Measurements from ENCODE around the gene SMPD4.
"Not testable (repeated sequence)": the region's sequence is repeated elsewhere in the genome, so short reads cannot be mapped to it uniquely, and the experiment has no call there.

SMPD4 gene

DNA sequence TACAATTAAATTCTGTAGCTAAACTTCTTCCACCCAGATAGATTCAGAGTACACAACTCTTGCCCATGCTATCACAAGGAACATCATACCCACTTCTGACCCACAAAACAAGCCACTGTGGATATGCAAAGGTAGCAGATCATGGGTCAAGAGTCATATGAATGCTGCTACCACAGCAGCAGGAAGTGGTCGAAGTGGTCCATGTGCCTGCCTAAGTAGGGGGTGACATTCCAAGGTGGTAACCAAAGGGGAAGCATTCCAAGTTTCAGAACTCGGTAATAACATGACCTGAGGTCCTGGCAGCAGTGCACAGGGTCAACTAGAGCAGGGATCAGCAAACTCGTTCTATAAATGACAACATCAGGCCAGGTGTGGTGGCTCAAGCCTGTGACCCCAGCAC lies 11.0 kb upstream of the SMPD4 start:
- not testable (repeated sequence) for H3K27me3 Mint-ChIP-seq; H3K36me3 Mint-ChIP-seq; H3K4me1 Mint-ChIP-seq (ENCODE audit: low read depth); H3K27ac Mint-ChIP-seq; H3K9me3 Mint-ChIP-seq (ENCODE audit: low read depth); H3K4me3 Mint-ChIP-seq

DNA sequence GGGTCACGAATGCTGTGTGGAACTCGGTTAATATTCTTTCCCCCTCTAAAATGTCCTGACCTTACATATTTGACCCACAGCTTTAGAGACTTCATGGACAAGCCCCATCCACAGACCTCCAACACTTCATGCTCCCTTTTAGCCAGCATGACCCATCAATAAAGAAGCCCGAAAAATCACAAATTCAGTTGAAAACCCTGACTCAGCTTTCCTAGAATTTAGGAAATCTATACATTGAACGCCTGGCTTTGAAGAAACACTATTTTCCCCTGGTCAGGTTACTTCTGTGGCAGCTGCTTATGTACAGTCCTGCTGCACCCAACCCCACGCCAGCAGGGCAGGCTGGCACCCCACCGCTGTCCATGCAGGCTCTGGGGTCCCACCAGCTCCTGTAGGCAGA lies 9.9 kb upstream of the SMPD4 start:
- H3K27ac Mint-ChIP-seq; H3K36me3 Mint-ChIP-seq; H3K4me3 Mint-ChIP-seq; H3K27me3 Mint-ChIP-seq; H3K4me1 Mint-ChIP-seq (ENCODE audit: low read depth); H3K9me3 Mint-ChIP-seq (ENCODE audit: low read depth): not testable (repeated sequence)

DNA sequence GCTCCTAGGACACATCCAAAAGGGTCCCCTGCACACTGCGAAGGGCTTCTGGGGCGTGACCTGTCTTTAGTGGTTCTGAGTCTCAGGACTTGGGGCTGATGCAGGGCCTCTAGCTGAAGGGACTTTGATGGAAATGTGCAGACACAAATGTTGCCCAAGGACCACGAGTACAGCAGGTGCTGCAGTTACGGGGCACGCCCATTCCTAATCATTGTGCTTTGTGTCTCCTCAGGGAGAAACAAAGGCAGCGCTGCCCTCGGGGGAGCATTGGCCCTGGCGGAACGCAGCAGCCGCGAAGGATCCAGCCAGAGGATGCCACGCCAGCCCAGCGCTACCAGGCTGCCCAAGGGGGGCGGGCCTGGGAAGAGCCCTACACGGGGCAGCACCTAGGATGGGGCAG lies 8.8 kb upstream of the SMPD4 start:
- Mint-ChIP-seq H3K9me3 (ENCODE audit: low read depth) (no peaks in the 10 kb centered on the region), H3K4me3 (no peak overlapping the region), H3K4me1 (ENCODE audit: low read depth) (peaks cover 2% of the 10 kb centered on the region), H3K27ac (no peak overlapping the region), H3K27me3 (no peaks in the 10 kb centered on the region), H3K36me3 (no peaks in the 10 kb centered on the region)

DNA sequence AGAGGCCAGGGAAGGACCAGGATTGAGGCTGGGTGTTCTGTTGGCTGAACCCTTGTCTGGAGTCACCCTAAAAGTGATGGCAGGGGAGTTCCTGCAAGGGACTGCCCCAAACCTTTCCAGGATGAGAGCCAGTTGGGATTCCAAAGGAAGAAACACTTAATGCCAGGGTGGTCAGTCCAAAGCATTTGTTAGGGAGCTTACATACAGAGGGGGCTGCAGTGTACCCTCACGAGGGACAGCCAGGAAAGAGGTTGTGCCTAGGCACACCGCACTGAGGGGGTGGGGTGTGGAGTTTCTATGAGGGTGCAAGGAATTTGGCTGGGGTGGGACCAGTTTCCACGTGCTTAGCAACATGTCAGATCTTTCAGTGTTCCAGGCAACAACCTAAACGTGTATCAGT lies 7.6 kb upstream of the SMPD4 start:
- not testable (repeated sequence) for H3K27ac Mint-ChIP-seq; H3K4me1 Mint-ChIP-seq (ENCODE audit: low read depth); H3K9me3 Mint-ChIP-seq (ENCODE audit: low read depth); H3K27me3 Mint-ChIP-seq; H3K36me3 Mint-ChIP-seq; H3K4me3 Mint-ChIP-seq

DNA sequence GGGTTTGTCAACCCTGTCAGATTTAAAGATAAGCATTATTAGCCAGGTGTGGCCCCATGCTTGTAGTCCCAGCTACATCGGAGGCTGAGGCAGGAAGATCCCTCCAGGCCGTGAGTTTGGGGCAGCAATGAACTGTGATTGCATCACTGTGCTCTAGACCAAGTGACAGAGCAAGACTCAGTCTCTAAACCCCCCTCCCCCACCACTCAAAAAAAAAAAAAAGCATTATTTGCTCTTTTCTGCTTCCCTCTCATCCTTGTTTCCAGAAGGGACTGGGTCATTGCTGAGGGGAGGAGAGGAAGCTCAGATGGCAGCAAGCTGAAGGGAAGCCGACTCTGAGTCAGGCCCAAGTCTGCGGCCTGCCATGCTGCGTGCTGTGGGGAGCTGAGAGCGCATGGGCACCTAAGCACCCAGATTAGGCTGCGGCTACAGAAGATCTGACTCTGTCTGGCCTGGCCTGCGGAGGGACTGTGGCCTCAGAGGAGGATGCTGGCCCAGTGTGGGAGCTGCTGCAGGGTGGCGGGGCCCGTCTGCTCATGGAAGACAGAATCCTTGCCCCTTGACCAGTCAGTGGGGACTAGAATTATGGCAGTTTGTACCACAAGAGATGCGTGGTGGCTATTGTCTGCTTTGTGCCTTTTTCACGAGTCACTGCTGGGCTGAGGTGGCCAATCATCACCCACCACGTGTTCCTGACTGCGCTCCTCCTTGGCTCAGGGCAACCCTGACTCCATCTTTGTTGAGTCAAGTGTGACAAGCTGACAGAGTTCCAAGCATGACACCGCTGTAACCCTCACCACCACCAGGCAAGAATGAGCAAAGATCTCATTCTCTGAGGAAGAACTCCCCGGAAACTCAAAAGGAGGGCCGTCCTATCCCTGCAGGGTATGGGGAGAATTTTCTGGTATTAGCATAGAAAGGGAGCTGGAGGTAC lies 6.7 kb upstream of the SMPD4 start:
- not testable (repeated sequence) for H3K27ac Mint-ChIP-seq; H3K9me3 Mint-ChIP-seq (ENCODE audit: low read depth); H3K4me1 Mint-ChIP-seq (ENCODE audit: low read depth); H3K27me3 Mint-ChIP-seq; H3K4me3 Mint-ChIP-seq; H3K36me3 Mint-ChIP-seq

DNA sequence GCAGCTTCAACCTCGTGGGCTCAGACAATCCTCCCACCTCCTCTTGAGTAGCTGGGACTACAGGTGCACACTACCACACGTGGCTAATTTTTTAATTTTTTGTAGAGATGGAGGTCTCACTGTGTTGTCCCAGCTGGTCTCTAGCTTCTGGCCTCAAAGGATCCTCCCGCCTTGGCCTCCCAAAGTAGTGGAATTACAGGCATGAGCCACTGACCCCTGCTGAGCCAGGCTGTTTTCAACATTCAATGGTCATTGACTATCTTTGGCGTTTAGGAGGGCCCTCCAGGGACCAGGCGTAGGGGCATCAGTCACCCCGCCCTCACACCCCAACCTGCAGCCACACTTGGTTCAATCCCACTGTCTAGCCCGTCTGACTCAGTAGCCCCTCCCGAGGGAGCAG lies 5.9 kb upstream of the SMPD4 start:
- no peaks in the 10 kb centered on the region for H3K36me3 Mint-ChIP-seq
- H3K27me3 Mint-ChIP-seq: no peaks in the 10 kb centered on the region

DNA sequence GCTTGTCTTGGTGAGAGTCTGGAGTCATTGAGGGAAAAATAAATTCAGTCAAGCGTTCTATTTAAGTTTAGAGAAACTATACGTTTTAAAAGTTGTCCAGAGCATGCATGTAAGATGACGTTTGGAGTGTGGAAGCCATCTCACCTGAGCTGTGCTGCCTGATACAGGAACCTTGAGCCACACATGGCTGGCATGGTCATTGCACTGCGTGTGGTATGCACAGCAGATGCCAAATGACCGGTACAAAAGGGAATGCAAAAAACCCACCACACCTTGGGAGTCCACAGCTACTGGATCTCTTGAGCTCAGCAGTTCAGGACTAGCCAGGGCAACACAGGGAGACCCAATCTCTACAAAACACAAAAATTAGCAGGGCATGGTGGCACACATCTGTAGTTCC lies 5.0 kb upstream of the SMPD4 start:
- Mint-ChIP-seq H3K4me1 (ENCODE audit: low read depth) (peaks cover 5% of the 10 kb centered on the region), H3K27ac (no peak overlapping the region), H3K4me3 (no peak overlapping the region), H3K36me3 (no peaks in the 10 kb centered on the region), H3K9me3 (ENCODE audit: low read depth) (no peaks in the 10 kb centered on the region), H3K27me3 (no peaks in the 10 kb centered on the region)

More for the DNA sequence above, 5.9 kb upstream of the SMPD4 start:
- H3K4me3 Mint-ChIP-seq: no peak overlapping the region
- no peak overlapping the region for H3K27ac Mint-ChIP-seq
- H3K9me3 Mint-ChIP-seq (ENCODE audit: low read depth): no peaks in the 10 kb centered on the region
- peaks cover 5% of the 10 kb centered on the region for H3K4me1 Mint-ChIP-seq (ENCODE audit: low read depth)

DNA sequence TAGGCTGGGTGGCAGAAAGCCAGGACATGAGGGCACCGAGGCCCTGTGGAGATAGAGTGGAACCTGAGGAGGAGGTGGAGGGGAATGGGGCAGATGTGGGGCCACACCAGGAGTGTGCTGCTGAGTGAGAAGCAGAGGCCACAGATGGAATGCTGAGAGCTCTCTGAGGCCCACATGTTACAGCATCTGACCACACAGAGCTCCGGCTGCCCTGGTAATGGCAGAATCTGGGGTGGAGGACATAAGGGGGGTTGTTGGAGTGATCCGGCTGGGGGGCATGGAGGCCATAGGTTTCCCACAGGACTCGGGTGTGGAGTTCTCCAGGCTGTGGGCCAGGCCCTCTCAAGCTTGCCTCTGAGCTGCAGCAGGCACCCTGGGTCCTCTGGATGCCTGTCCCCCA lies 4.5 kb upstream of the SMPD4 start:
- Mint-ChIP-seq H3K9me3 (ENCODE audit: low read depth) (no peaks in the 10 kb centered on the region), H3K4me3 (no peak overlapping the region), H3K4me1 (ENCODE audit: low read depth) (peaks cover 7% of the 10 kb centered on the region), H3K36me3 (no peaks in the 10 kb centered on the region), H3K27ac (no peak overlapping the region), H3K27me3 (no peaks in the 10 kb centered on the region)

DNA sequence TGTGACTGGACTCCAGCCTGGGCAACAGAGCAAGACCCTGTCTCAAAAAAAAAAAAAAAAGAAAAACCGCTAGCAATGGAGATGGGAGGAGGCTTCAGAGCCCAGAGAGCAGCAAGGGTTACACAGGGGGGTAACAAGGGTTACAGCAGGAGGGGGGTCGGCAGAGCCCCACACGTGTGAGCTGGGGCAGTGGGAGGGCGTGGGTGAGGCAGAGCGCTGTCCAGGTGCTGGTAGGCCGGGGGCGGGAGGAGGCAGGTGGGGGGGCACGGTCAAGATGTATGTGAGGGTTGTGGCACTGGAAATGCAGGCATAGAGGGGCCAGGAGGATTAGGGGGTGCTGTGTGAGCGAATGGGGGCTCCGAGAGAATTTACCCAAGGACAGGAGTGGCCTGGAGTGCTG lies 4.0 kb upstream of the SMPD4 start:
- no peaks in the 10 kb centered on the region for H3K27me3 Mint-ChIP-seq
- no peaks in the 10 kb centered on the region for H3K36me3 Mint-ChIP-seq
- H3K9me3 Mint-ChIP-seq (ENCODE audit: low read depth): no peaks in the 10 kb centered on the region
- H3K4me3 Mint-ChIP-seq: no peak overlapping the region
- H3K4me1 Mint-ChIP-seq (ENCODE audit: low read depth): peaks cover 10% of the 10 kb centered on the region
- H3K27ac Mint-ChIP-seq: no peak overlapping the region

DNA sequence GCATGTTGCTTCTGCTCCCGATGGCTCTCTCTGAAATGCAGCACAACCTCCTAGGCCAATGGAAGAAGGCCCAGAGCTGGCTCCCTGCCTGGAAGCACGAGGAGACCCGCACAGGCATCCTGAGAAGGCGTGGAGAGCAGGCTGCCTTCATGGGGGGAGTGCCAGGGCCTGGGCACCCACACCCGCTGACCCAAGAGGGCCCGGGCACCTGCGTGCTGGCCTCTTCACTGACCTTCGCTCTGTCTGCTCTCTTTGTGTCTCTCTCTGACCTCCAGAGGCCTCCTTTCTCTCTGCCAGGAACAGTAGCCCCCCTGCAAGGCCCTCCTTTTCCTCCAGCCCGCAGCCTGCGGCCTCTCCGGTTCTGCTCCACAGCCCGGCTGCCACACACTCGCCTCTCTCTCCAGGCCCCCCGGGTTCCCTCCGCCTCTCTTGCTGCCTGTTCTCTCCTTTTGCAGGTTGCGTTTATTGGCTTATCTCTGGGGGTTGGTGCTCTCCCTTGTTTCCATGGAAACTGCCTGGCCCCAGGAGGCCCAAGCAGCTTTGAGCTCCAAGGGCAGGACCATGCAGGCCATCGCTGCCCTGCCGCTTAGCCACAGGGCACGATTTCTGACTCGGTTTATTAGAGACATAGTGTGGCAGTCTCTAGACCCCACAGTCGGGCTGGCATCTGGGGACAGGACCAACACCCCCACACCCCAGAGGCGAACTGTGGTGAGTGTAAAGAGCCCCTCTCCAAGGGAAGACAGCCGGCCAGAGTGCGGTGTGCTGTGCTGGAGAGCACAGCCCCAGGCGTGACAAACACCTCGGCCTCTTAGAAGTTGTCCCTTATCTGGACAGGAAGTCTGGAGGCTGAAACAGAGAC lies 2.3 kb upstream of the SMPD4 start:
- H3K4me3 Mint-ChIP-seq: peak overlapping the region; percentile 81
- no peaks in the 10 kb centered on the region for H3K9me3 Mint-ChIP-seq (ENCODE audit: low read depth)
- no peaks in the 10 kb centered on the region for H3K36me3 Mint-ChIP-seq
- peaks cover 12% of the 10 kb centered on the region for H3K4me1 Mint-ChIP-seq (ENCODE audit: low read depth)
- H3K27ac Mint-ChIP-seq: peak overlapping the region; percentile 86
- no peaks in the 10 kb centered on the region for H3K27me3 Mint-ChIP-seq

DNA sequence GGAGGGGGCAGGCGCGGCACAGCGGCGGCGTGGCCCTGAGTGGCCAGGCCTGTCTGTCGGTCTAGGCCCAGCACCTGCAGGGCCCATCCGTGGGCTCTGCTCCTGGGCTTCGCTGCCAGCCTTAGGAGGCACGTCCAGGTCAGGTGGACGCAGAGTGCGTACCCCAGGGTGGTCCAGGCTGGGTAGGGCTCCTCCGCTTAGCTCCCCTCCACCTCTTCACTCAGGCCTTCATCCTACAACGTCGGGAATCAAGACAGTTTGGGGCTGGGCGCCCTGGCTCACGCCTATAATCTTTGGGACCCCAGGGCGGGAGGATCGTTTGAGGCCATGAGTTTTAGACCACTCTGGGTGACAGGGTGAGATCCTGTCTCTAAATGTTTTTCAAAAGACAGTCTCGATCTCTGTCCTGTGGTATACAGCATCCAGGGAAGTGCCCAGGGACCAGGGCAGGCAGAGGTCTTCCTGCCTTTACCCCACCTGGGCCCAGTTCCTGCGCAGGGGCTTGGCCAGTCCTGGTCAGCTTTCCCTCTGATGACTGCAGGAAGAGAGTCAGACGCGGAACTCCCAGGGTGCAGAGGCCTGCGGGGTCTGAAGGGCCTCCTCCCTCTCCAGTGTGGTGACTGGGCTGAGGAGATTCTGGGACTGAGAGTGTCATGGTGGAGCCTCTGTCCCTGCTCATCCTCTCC lies 1.6 kb upstream of the SMPD4 start:
- not testable (repeated sequence) for H3K9me3 Mint-ChIP-seq (ENCODE audit: low read depth); H3K36me3 Mint-ChIP-seq; H3K27me3 Mint-ChIP-seq
- Mint-ChIP-seq H3K4me3 (peak overlapping the region; percentile 81), H3K27ac (peak overlapping the region; percentile 86), H3K4me1 (ENCODE audit: low read depth) (peaks cover 15% of the 10 kb centered on the region)

DNA sequence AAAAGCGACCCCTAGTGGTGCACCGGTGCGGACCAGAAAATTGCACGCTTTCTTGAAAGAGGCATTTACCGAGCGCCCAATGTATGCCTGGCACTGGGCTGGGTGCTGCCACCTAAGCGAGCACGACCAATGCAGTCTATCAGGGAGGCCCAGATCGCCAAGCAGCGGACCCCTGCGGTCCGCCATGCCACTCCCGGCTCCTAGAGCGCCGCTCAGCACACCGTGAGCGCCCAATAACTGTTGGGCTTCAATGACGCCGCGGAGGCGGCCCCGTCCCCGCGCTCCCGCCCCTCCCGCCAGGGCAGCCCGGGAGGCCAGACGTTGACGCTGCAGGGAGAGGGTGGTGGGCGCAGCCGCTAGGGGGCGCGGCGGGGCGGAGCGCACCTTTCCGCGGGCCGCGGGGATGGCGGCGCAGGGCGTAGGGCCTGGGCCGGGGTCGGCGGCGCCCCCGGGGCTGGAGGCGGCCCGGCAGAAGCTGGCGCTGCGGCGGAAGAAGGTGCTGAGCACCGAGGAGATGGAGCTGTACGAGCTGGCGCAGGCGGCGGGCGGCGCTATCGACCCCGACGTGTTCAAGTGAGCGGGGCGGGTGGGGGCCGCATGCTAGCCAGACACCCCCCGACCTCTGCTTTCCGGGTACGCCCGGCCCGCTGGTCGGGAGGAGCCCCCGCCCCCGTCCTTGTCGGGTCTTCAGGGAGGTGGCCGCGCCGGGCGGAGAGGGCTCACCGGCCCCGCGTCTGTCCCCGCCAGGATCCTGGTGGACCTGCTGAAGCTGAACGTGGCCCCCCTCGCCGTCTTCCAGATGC lies 679 bp upstream of the SMPD4 start, which contains the start of gene MZT2B:
TSS of gene MZT2B (plus strand) at position 383 of the 803 bp plus-strand sequence. CDS start at position 404, 21 bp downstream.
- Mint-ChIP-seq H3K4me1 (ENCODE audit: low read depth) (peaks cover 17% of the 10 kb centered on the region), H3K27ac (peak within 1 kb of the TSS; percentile 94), H3K4me3 (peak within 1 kb of the TSS; percentile 92)
- H3K36me3 Mint-ChIP-seq; H3K27me3 Mint-ChIP-seq; H3K9me3 Mint-ChIP-seq (ENCODE audit: low read depth): not testable (repeated sequence)

DNA sequence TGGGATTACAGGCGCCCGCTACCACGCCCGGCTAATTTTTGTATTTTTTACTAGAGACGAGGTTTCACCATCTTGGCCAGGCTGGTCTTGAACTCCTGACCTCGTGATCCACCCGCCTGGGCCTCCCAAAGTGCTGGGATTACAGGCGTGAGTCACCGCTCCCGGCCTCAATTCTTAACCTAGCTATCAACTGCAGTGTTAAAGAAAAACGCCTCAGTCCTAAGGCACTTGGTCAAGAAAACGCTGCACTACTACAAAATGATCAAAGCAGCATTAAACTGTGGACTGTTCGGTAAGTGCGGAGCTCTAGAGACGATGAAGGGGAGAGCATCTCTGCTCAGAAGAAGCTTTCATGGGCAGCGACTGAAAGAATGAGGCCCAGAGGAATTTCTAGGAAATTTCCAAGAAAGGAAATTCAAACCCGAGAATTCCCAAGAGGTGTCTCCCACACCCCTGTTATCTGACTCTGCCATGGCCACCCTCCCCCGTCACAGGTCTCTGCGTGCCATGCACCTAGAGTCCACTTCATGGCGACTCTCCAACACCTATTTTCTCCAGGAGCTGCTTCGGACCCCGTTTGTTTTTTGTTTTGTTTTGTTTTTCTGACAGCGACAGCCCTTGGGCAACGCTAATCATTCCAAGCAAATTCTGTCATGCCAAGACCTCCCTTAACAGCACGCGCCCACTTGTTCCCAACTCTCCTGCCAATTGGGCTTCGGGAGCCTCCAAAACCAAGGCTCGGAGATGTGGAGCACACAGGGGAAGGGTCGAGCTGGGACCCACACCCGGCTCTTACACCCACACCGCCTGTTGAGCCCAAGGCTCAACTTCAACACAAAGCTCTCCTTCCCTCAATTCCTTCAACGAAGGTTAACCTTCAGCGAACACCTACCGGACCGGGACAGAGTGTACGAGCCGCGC lies 738 bp downstream of the SMPD4 start:
- peaks cover 20% of the 10 kb centered on the region for H3K4me1 Mint-ChIP-seq (ENCODE audit: low read depth)
- not testable (repeated sequence) for H3K9me3 Mint-ChIP-seq (ENCODE audit: low read depth); H3K27me3 Mint-ChIP-seq; H3K36me3 Mint-ChIP-seq
- peak overlapping the region; percentile 92 for H3K4me3 Mint-ChIP-seq
- peak overlapping the region; percentile 94 for H3K27ac Mint-ChIP-seq

DNA sequence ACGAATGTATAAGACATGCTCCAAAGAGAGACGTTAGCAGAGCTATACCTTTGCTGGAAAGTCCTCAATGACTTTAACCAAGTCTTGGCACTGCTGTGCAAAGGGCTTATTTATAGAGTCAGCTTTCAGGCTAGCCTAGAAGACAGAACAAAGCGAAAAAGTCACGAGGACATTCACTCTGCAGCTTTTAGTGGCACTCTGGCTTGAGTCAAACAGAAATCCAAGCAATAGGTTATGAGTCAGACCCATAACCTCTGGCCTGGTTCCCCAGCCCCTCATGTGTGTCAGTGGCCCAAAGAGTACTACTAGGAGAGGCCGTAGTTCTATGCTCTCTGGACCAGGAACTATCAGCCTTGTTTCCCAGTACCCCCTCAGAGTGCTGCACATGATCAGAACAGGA lies 6.5 kb downstream of the SMPD4 start:
- H3K4me3 Mint-ChIP-seq; H3K9me3 Mint-ChIP-seq (ENCODE audit: low read depth); H3K27ac Mint-ChIP-seq; H3K36me3 Mint-ChIP-seq; H3K4me1 Mint-ChIP-seq (ENCODE audit: low read depth); H3K27me3 Mint-ChIP-seq: not testable (repeated sequence)

Data from activated naive CD8-positive, alpha-beta T cell (primary cell).